COR-L47 (cell line): ENCODE measurements around the gene LRP1.

Experiments
- DNase-seq: peaks from one replicate; lab custom pipeline; 2025; lab: John Stamatoyannopoulos, UW

The LRP1 gene

DNA sequence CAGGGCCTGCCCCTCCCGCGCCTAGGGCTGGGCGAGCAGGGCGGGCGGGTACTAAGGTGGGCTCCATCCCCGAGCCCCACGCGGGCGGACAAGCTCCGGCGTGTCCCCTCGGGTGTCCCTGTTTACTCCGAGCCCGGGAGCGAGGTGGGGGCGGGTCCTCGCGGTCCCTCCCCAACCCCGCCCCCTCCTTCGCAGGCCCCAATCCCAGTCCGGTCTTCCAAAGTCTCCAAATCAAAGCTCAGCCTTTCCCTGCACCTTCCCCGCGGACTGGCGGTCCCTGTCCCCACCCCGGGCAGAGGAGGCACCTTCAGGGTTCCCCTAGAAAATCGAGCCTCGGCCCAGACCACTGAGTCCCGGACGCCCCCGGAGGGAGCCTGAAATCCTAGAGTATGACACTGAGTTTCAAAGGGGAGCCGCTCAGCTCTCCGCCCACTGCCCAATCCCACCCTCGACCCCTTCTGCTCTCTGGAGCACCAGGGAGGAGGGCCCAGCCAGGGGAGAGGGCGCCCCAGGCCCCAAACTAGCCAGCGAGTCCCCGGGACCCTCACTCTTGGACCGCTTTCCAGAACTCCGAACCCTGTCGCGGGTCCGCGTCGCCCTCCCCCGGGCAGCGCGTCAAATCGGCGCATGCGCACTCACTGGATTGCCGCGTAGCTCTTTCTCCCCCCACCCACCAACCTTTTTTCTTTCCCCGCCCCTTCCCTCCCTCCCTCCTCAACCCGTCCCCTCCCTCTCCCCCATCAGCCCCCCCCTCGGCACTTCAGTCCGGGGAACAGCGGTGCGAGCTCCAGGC lies at the start of gene LRP1:
TSS of gene LRP1 (plus strand) at position 758 of the 793 bp plus-strand sequence. CDS start 482 bp downstream, outside the sequence.
- peak; percentile 69 for DNase-seq

GRCh38 chr12:57078519-57079404 lies 49.5 kb upstream of the LRP1 start, which contains the start of gene NEMP1:
Gene NEMP1, minus strand, starts transcription at chr12:57078791. Its CDS starts 46 bp downstream, at chr12:57078745.
- peak; percentile 99 for DNase-seq

DNA sequence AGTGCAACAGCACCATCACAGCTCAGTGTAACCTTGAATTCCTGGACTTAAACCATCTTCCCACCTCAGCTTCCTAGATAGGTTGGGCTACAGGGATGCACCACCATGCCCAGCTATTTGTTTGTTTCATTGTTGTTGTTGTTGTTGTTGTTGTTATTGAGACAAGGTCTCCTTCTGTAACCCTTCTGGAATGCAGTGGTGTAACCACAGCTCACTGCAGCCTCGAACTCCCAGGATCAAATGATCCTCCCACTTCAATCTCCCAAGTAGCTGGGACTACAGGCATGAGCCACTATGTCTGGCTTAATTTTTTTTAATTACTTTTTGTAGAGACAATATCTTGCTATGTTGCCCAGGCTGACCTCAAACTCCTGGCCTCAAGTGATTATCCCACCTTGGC lies 48.5 kb upstream of the LRP1 start:
- DNase-seq, result no peak

GRCh38 chr12:57080855-57081254 lies 47.4 kb upstream of the LRP1 start:
- DNase-seq, result no peak

- no peak for DNase-seq
Observed at GRCh38 chr12:57085999-57086492, 42.2 kb upstream of the LRP1 start.

DNA sequence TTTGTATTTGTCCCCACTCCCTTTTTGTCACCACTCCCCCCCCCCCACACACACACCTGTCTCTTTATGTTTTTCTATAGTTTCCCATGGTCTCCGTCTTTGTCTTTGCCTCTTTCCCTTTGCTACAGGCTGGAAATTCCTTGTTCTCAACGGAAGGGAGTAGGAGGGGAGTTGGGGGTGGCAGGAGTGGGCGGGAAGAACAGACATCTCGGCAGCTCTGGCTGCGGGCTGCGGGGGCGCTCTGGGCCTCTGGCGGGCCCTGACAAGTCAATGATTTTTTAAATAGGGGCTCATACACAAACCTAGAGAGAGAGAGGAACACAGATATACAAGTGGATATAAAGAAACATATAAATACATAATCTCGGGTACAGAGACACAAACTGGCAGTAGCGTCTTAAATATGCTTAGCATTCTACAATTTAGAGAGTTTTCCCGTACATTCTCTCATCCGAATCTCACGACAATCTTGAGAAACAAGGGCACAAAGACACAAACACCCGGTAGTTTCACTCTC lies 41.7 kb upstream of the LRP1 start:
- DNase-seq, result peak; percentile 61

- peak; percentile 30 for DNase-seq
Observed at GRCh38 chr12:57087010-57087690, 41.1 kb upstream of the LRP1 start.

- peak; percentile 30 for DNase-seq
Observed at GRCh38 chr12:57087691-57088353, 40.5 kb upstream of the LRP1 start.

DNA sequence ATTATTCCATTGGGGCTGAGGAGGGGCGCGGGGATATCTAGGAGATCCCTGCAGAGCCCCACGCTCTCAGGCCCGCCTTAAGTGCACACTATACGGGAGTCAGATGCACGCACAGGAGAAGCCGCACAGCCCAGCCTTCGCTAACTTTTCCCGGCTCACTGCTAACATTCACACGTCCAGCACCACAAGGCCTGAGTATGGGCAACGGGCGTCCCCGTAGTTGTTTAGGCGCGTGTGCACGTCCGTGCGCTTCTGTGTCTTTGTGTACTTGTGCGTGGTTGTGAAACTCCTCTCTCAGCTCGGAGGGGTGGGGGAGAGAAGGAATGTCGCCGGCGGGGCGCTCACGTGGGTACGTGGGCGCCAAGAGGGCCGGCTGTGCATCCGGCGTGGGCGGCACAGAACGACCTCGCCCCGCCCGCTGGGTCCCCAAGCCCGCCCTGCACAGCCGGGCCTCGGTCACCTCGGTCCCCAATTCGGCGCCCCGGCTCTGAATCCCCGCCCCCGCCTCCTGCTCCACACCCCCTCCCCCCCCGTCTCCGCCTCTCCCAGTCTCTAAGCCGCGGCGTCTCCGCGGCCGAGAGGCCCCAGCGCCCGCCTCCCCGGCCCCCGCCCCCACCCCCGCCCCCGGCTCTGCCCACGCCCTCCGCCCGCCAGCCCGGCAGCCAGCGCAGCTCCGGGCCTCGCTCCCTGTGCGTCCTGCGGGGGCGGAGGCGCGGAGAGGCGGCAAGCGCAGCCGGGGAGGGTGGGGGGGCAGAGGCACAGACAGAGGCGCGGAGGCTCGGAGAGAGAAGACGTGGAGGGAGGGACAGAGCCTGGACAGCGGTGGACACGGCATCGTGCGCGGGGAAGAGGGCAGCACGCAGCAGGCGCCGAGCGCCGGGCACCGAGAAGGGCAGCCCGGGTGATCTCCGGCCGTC lies 39.7 kb upstream of the LRP1 start, which contains the start of gene NAB2:
TSS of gene NAB2 (plus strand) at position 761 of the 917 bp plus-strand sequence. CDS start 158 bp downstream, outside the sequence.
- peak; percentile 86 for DNase-seq

- no peak for DNase-seq
Observed at GRCh38 chr12:57089271-57090245, 38.7 kb upstream of the LRP1 start.

GRCh38 chr12:57090490-57090889 lies 37.8 kb upstream of the LRP1 start:
- no peak for DNase-seq

DNA sequence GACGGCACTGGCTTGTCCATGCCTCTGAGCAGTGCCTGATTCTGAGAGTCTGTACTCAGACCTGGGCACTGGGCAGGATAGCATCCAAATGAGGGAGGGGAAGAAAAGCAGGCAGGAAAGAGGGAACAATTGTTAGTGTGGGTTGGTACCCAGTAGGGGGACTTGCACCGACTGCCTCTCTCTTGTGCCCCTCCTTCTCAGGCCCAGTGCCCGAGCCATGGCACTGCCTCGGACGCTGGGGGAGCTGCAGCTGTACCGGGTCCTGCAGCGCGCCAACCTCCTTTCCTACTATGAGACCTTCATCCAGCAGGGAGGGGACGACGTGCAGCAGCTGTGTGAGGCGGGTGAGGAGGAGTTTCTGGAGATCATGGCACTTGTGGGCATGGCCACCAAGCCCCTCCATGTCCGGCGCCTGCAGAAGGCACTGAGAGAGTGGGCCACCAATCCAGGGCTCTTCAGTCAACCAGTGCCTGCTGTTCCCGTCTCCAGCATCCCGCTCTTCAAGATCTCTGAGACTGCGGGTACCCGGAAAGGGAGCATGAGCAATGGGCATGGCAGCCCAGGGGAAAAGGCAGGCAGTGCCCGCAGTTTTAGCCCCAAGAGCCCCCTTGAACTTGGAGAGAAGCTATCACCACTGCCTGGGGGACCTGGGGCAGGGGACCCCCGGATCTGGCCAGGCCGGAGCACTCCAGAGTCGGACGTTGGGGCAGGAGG lies 37.2 kb upstream of the LRP1 start:
- DNase-seq, result no peak

- DNase-seq, result no peak
Observed at GRCh38 chr12:57091638-57092528, 36.4 kb upstream of the LRP1 start.

DNA sequence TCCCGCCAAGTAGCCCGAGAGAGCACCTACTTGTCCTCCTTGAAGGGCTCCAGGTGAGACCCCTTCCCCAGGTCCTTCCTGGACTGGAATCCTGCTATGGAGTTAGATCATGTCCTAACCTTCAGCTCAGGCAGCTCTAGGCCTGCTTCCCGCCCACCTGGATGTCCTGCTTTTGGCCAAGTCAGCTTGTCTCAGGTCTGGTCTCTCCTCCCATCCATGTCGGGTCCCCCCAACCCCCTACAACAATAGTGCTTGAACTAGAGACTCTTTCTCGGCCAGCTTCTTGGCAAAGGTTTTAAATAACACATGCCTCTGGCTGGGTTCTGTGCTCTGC lies 35.8 kb upstream of the LRP1 start:
- DNase-seq, result no peak

GRCh38 chr12:57092876-57093414 lies 35.3 kb upstream of the LRP1 start:
- DNase-seq, result no peak

- no peak for DNase-seq
Observed at GRCh38 chr12:57093415-57094207, 34.7 kb upstream of the LRP1 start.
